HEK293 (cell line): ENCODE measurements around the gene PROK2.

ENCODE experiments used
- CTCF ChIA-PET: fragments of 350-600 bp; formaldehyde crosslinking; extraction: SDS; loops from one replicate; lab custom pipeline; 2021; ENCODE audit warnings: antibody characterized with exemption; lab: Yijun Ruan, JAX
- POLR2A ChIA-PET: fragments of 300-600 bp; formaldehyde crosslinking; extraction: SDS; loops from one replicate; lab custom pipeline; 2020; ENCODE audit warnings: antibody characterized with exemption, inconsistent platforms; lab: Yijun Ruan, JAX
- H3K27ac ChIP-seq: fragments of 200-500 bp; sonication (Bioruptor generic); 2 replicates; pipeline ENCODE4 v1.5.1; 2014; ENCODE audit warnings: low read depth, low read length, control low read depth, inconsistent platforms; ENCODE audit errors: extremely low read depth
- H3K36me3 ChIP-seq, 2 experiments: fragments of 200-500 bp in 1 of 2; sonication (Bioruptor generic) in 1 of 2; 1 replicate in 1 of 2; 2 replicates in 1 of 2; pipeline ENCODE4 v1.5.1; 2014 to 2017; ENCODE audit warnings: inconsistent platforms in 2 of 2, low read length in 2 of 2; ENCODE audit not compliant: control insufficient read depth in 2 of 2, insufficient read depth in 1 of 2
- H3K4me1 ChIP-seq: fragments of 200-500 bp; sonication (Bioruptor generic); 2 replicates; pipeline ENCODE4 v1.5.1; 2014; ENCODE audit warnings: mild to moderate bottlenecking, low read length, inconsistent platforms; ENCODE audit not compliant: control insufficient read depth, insufficient read depth
- H3K4me3 ChIP-seq: 2 replicates; pipeline ENCODE4 v1.5.1; 2011; ENCODE audit warnings: low read depth, mild to moderate bottlenecking, control low read depth, low read length, moderate library complexity
- H3K9me3 ChIP-seq: fragments of 200-500 bp; sonication (Bioruptor generic); 2 replicates; pipeline ENCODE4 v1.5.1; 2014; ENCODE audit warnings: low read depth, low read length, inconsistent platforms; ENCODE audit not compliant: control insufficient read depth, insufficient read depth
- IKZF3 ChIP-seq: fragments of 450-650 bp; IDR thresholded peaks from 2 replicates; pipeline ENCODE4 v1.5.0; 2018; ENCODE audit warnings: missing biosample characterization, mild to moderate bottlenecking, missing genetic modification characterization, moderate library complexity
- KLF9 ChIP-seq: fragments of 450-650 bp; formaldehyde crosslinking; IDR thresholded peaks from 2 replicates; pipeline ENCODE4 v1.5.1; 2016; ENCODE audit warnings: missing biosample characterization, missing genetic modification characterization, low read depth
- MYNN ChIP-seq: fragments of 450-650 bp; formaldehyde crosslinking; IDR thresholded peaks from 2 replicates; pipeline ENCODE4 v1.5.1; 2016; ENCODE audit warnings: missing biosample characterization, missing genetic modification characterization, borderline replicate concordance
- SCRT1 ChIP-seq: fragments of 450-650 bp; formaldehyde crosslinking; IDR thresholded peaks from 2 replicates; pipeline ENCODE4 v1.5.1; 2016; ENCODE audit warnings: missing biosample characterization, missing genetic modification characterization, borderline replicate concordance
- SCRT2 ChIP-seq: fragments of 450-650 bp; formaldehyde crosslinking; IDR thresholded peaks from 2 replicates; pipeline ENCODE4 v1.5.1; 2016; ENCODE audit warnings: missing biosample characterization, missing genetic modification characterization
- ZBTB20 ChIP-seq: fragments of 450-650 bp; formaldehyde crosslinking; IDR thresholded peaks from 2 replicates; pipeline ENCODE4 v1.5.1; 2016; ENCODE audit warnings: missing biosample characterization, missing genetic modification characterization
- ZFP41 ChIP-seq: fragments of 450-650 bp; formaldehyde crosslinking; IDR thresholded peaks from 2 replicates; pipeline ENCODE4 v1.5.1; 2016; ENCODE audit warnings: missing biosample characterization, missing genetic modification characterization, borderline replicate concordance
- ZNF140 ChIP-seq: fragments of 450-650 bp; formaldehyde crosslinking; IDR thresholded peaks from 2 replicates; pipeline ENCODE4 v1.5.1; 2016; ENCODE audit warnings: missing biosample characterization, missing genetic modification characterization
- ZNF157 ChIP-seq: fragments of 450-650 bp; formaldehyde crosslinking; IDR thresholded peaks from 2 replicates; pipeline ENCODE4 v1.5.1; 2016; ENCODE audit warnings: missing biosample characterization, missing genetic modification characterization
- ZNF292 ChIP-seq: fragments of 450-650 bp; formaldehyde crosslinking; IDR thresholded peaks from 2 replicates; pipeline ENCODE4 v1.5.1; 2016; ENCODE audit warnings: low read depth, missing biosample characterization, missing genetic modification characterization, borderline replicate concordance
- ZNF341 ChIP-seq: fragments of 450-650 bp; formaldehyde crosslinking; IDR thresholded peaks from 2 replicates; pipeline ENCODE4; 2016; ENCODE audit warnings: low read depth, missing biosample characterization, missing genetic modification characterization
- ZNF37A ChIP-seq: fragments of 450-650 bp; IDR thresholded peaks from 2 replicates; pipeline ENCODE4 v1.5.1; 2018; ENCODE audit warnings: missing biosample characterization, missing genetic modification characterization
- ZNF394 ChIP-seq: fragments of 450-650 bp; formaldehyde crosslinking; IDR thresholded peaks from 2 replicates; pipeline ENCODE4 v1.5.1; 2016; ENCODE audit warnings: missing biosample characterization, missing genetic modification characterization, mild to moderate bottlenecking, moderate library complexity, borderline replicate concordance
- ZNF416 ChIP-seq: fragments of 450-650 bp; formaldehyde crosslinking; IDR thresholded peaks from 2 replicates; pipeline ENCODE4 v1.5.1; 2016; ENCODE audit warnings: missing biosample characterization, missing genetic modification characterization
- ZNF501 ChIP-seq: fragments of 450-650 bp; formaldehyde crosslinking; IDR thresholded peaks from 2 replicates; pipeline ENCODE4 v1.5.1; 2016; ENCODE audit warnings: missing biosample characterization, missing genetic modification characterization
- ZNF571 ChIP-seq: fragments of 450-650 bp; formaldehyde crosslinking; IDR thresholded peaks from 2 replicates; pipeline ENCODE4 v1.5.0; 2017; ENCODE audit warnings: missing biosample characterization, missing genetic modification characterization
- ZNF623 ChIP-seq: fragments of 450-650 bp; formaldehyde crosslinking; IDR thresholded peaks from 2 replicates; pipeline ENCODE4 v1.5.1; 2016; ENCODE audit warnings: missing biosample characterization, missing genetic modification characterization
- ZNF768 ChIP-seq: fragments of 450-650 bp; formaldehyde crosslinking; IDR thresholded peaks from 2 replicates; pipeline ENCODE4 v1.5.1; 2018; ENCODE audit warnings: missing biosample characterization, mild to moderate bottlenecking, missing genetic modification characterization
- ZNF776 ChIP-seq: fragments of 450-650 bp; formaldehyde crosslinking; IDR thresholded peaks from 2 replicates; pipeline ENCODE4 v1.5.0; 2017; ENCODE audit warnings: missing biosample characterization, missing genetic modification characterization, borderline replicate concordance
- ZNF843 ChIP-seq: fragments of 450-650 bp; formaldehyde crosslinking; IDR thresholded peaks from 2 replicates; pipeline ENCODE4 v1.5.1; 2016; ENCODE audit warnings: missing biosample characterization, missing genetic modification characterization
- TF ChIP-seq, protein P1 (sequence below): fragments of 450-650 bp; formaldehyde crosslinking; IDR thresholded peaks from 2 replicates; pipeline ENCODE4 v1.5.1; 2017; ENCODE audit warnings: missing biosample characterization, missing genetic modification characterization
- TF ChIP-seq, protein P2 (sequence below): fragments of 450-650 bp; formaldehyde crosslinking; IDR thresholded peaks from 2 replicates; pipeline ENCODE4 v1.5.1; 2016; ENCODE audit warnings: missing biosample characterization, missing genetic modification characterization
- TF ChIP-seq, protein P3 (sequence below): fragments of 450-650 bp; formaldehyde crosslinking; IDR thresholded peaks from 2 replicates; pipeline ENCODE4 v1.5.1; 2016; ENCODE audit warnings: missing biosample characterization, missing genetic modification characterization, low read depth
- TF ChIP-seq, protein P4 (sequence below): fragments of 450-650 bp; formaldehyde crosslinking; IDR thresholded peaks from 2 replicates; pipeline ENCODE4 v1.5.1; 2016; ENCODE audit warnings: missing biosample characterization, missing genetic modification characterization
- TF ChIP-seq, protein P5 (sequence below): fragments of 450-650 bp; formaldehyde crosslinking; IDR thresholded peaks from 2 replicates; pipeline ENCODE4 v1.5.1; 2017; ENCODE audit warnings: missing biosample characterization, missing genetic modification characterization

PROK2 gene

DNA sequence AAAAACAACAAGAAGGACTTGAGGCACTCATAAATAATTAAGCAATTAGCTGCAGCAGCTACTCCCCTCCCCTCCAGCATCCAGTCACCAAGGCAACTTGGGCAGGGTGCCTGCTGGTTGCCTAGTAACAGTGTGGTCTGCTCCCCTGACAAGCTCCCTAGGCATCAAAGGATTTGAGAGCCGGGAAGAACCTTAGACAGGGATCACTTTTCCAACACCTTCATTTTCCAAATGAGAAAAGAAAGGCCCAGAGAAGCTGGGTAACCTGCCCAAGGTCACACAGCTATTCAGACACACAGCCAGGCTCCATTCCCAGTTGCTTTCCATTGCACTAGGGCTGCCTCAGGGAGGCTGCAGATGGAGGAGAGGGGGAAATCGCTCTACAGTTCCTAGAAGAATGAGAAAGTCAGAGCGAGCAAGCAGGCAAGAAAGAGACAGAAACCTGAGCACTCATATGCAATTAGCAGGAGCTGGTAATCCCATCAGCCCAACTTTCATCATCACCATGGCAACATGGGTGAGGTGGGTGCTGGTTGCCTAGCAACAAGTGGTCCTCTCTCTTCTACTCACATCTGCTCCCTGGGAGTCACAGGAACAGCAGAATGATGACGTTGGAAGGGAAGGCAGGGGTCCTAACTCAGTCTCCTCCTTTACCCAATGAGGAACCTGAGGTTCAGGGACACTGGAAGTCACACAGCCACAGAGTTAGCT, 56.2 kb downstream of the PROK2 start:
- Histone ChIP-seq H3K4me1 (no peaks in the 10 kb centered on the region), H3K4me3 (no peak overlapping the region), H3K36me3 (no peaks in the 10 kb centered on the region), H3K9me3 (no peaks in the 10 kb centered on the region), H3K27ac (no peak overlapping the region)
- POLR2A ChIA-PET, result no interaction called here
- CTCF ChIA-PET, result interaction anchor here (0.6 to 2.3 kb wide), 30 partner anchors 8 to 1232 kb away, joined by 3 to 11 read pairs (median 4); no protein-coding TSS in a partner anchor
- TF ChIP-seq ZNF416 (tag by site-specific recombination) (no peak), ZNF394 (tag by site-specific recombination) (peak; percentile 24; the same call in 1 of the 2 replicates), SCRT1 (tag by site-specific recombination) (peak; percentile 63), MYNN (tag by site-specific recombination) (peak; percentile 74), SCRT2 (tag by site-specific recombination) (peak; percentile 80), ZNF768 (tag by site-specific recombination) (peak; percentile 68; the same call in 1 of the 2 replicates), KLF9 (tag by site-specific recombination) (no peak), ZNF623 (no peak)

DNA sequence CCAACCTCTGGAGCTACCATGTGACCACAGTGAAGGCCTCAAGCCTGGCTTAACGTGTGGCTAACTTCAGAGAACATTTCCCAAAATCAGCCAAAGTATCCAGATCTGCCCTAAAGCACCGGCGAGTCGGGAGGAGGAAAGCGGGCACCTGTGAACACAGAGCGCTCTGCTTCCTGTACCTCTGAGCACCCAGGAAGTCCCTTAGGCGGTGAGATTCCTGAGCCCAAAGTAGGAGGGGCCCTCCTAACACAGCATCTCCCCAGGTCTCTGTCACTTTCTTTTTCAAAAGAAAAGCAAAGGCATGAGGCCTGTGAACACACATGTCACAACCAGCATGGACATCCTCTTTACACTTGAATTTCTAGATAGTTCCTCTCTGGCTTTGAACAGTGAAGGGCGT, 58.8 kb downstream of the PROK2 start:
- ChIA-PET POLR2A (no interaction called here), CTCF (interaction anchor here (1.5 kb wide), 1 partner anchor 149 kb away, joined by 5 read pairs; no protein-coding TSS in a partner anchor)
- Histone ChIP-seq H3K27ac (no peak overlapping the region), H3K4me3 (no peak overlapping the region), H3K9me3 (no peaks in the 10 kb centered on the region), H3K4me1 (no peaks in the 10 kb centered on the region), H3K36me3 (no peaks in the 10 kb centered on the region)
- TF ChIP-seq ZNF140 (tag by site-specific recombination) (no peak), ZNF37A (tag by site-specific recombination) (no peak), ZNF157 (tag by site-specific recombination) (no peak), IKZF3 (tag by site-specific recombination) (no peak)

DNA sequence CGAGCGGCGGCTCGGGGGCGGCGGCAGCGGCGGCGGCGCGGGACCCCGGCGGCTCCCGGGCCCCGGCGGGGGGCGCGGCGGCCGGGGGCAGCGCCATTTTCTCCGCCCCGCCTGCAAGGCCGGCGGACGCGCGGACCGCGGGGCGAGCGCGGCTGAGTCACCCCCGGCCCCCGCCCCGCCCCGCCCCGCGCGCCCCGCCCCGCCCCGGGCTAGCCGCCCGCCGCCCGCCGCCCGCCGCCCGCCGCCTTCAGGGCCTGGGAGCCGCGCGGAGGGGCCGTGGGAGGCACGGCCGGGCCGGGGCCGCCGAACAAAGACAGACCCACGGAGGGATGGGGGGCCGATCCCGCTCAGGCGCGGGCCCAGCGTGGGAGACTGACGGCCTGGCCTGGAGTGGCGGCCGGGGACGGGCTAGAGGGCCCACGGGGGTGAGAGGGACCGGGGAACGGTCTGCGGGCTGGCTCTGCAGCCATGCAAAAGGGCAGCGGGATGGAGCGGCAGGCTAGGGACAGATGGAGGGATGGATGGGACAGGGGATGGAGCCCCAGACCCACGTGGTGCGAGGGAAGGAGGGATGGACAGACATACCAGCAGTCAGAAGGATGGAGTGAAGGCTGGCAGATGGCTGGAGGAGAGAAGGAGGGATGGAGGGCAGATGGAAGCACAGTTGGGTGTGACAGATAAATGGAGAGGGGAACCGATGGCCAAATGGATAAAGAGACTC, 59.5 kb downstream of the PROK2 start, which contains the start of gene EIF4E3:
Gene EIF4E3 (minus strand): TSS at position 132 of the 721 bp plus-strand sequence. CDS start 35 bp downstream, at position 97.
- H3K9me3 ChIP-seq, result no peaks in the 10 kb centered on the region
- ChIA-PET CTCF (no interaction called here), POLR2A (no interaction called here)
- peak within 1 kb of the TSS; percentile 86 for H3K4me3 ChIP-seq
- H3K4me1 ChIP-seq, result no peaks in the 10 kb centered on the region
- peak within 1 kb of the TSS; percentile 63; the same call in 1 of the 2 replicates for H3K27ac ChIP-seq
- no peaks in the 10 kb centered on the region for H3K36me3 ChIP-seq
- TF ChIP-seq, protein P1, sequence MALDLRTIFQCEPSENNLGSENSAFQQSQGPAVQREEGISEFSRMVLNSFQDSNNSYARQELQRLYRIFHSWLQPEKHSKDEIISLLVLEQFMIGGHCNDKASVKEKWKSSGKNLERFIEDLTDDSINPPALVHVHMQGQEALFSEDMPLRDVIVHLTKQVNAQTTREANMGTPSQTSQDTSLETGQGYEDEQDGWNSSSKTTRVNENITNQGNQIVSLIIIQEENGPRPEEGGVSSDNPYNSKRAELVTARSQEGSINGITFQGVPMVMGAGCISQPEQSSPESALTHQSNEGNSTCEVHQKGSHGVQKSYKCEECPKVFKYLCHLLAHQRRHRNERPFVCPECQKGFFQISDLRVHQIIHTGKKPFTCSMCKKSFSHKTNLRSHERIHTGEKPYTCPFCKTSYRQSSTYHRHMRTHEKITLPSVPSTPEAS, result no peak
- TF ChIP-seq ZNF341 (tag by site-specific recombination) (0 out of 2 replicates have a peak, but pooled peaks have one; percentile 17), ZNF843 (no peak), ZNF501 (peak; percentile 53; the same call in 1 of the 2 replicates), ZNF571 (tag by site-specific recombination) (no peak), ZFP41 (tag by site-specific recombination) (no peak), ZNF292 (tag by site-specific recombination) (no peak), ZNF776 (tag by site-specific recombination) (no peak), ZBTB20 (tag by site-specific recombination) (peak; percentile 77)
- TF ChIP-seq, protein P2, sequence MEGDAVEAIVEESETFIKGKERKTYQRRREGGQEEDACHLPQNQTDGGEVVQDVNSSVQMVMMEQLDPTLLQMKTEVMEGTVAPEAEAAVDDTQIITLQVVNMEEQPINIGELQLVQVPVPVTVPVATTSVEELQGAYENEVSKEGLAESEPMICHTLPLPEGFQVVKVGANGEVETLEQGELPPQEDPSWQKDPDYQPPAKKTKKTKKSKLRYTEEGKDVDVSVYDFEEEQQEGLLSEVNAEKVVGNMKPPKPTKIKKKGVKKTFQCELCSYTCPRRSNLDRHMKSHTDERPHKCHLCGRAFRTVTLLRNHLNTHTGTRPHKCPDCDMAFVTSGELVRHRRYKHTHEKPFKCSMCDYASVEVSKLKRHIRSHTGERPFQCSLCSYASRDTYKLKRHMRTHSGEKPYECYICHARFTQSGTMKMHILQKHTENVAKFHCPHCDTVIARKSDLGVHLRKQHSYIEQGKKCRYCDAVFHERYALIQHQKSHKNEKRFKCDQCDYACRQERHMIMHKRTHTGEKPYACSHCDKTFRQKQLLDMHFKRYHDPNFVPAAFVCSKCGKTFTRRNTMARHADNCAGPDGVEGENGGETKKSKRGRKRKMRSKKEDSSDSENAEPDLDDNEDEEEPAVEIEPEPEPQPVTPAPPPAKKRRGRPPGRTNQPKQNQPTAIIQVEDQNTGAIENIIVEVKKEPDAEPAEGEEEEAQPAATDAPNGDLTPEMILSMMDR (tag by site-specific recombination), result no peak
- TF ChIP-seq, protein P3, sequence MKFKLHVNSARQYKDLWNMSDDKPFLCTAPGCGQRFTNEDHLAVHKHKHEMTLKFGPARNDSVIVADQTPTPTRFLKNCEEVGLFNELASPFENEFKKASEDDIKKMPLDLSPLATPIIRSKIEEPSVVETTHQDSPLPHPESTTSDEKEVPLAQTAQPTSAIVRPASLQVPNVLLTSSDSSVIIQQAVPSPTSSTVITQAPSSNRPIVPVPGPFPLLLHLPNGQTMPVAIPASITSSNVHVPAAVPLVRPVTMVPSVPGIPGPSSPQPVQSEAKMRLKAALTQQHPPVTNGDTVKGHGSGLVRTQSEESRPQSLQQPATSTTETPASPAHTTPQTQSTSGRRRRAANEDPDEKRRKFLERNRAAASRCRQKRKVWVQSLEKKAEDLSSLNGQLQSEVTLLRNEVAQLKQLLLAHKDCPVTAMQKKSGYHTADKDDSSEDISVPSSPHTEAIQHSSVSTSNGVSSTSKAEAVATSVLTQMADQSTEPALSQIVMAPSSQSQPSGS (tag by site-specific recombination), result no peak
- TF ChIP-seq, protein P4, sequence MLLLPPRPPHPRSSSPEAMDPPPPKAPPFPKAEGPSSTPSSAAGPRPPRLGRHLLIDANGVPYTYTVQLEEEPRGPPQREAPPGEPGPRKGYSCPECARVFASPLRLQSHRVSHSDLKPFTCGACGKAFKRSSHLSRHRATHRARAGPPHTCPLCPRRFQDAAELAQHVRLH (tag by site-specific recombination), result no peak
- TF ChIP-seq, protein P5, sequence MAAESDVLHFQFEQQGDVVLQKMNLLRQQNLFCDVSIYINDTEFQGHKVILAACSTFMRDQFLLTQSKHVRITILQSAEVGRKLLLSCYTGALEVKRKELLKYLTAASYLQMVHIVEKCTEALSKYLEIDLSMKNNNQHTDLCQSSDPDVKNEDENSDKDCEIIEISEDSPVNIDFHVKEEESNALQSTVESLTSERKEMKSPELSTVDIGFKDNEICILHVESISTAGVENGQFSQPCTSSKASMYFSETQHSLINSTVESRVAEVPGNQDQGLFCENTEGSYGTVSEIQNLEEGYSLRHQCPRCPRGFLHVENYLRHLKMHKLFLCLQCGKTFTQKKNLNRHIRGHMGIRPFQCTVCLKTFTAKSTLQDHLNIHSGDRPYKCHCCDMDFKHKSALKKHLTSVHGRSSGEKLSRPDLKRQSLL (tag by site-specific recombination), result no peak
